Thoracic aorta (tissue), 2 donors: ENCODE results near the gene MED25. TPM values are rescaled to one million over a fixed set of nuclear protein-coding genes. Genes with fewer than 3 reads are reported as not detected.
"Not testable (repeated sequence)": the region's sequence is repeated elsewhere in the genome, so short reads cannot be mapped to it uniquely, and the experiment has no call there.

Experiments used
- ATAC-seq: fragments of 150-250 bp; one replicate; pipeline ENCODE4 v1.8.0; 2017; ENCODE audit warnings: low read depth; ENCODE audit not compliant: insufficient number of reproducible peaks, low FRiP score
- DNase-seq: peaks from one replicate; pipeline ENCODE4 v3.0.0-alpha.2; 2020; ENCODE audit warnings: low spot score
- H3K27ac ChIP-seq, 2 donors: fragments of 200-600 bp; sonication (generic); 1 replicate in 1 of 2; 2 replicates in 1 of 2; pipeline ENCODE4 v1.5.1; 2016; ENCODE audit warnings: mild to moderate bottlenecking in 2 of 2, moderate library complexity in 2 of 2
- H3K27me3 ChIP-seq: fragments of 200-600 bp; sonication (generic); replicated peaks from 2 replicates; pipeline ENCODE4 v1.6.0; 2016; ENCODE audit warnings: mild to moderate bottlenecking; ENCODE audit not compliant: insufficient read depth
- H3K36me3 ChIP-seq: fragments of 200-600 bp; sonication (generic); one replicate; pipeline ENCODE4 v1.5.1; 2016
- H3K4me1 ChIP-seq, 2 donors: fragments of 200-600 bp; sonication (generic); 1 replicate in 1 of 2; 2 replicates in 1 of 2; pipeline versions ENCODE4 v1.5.1 to v1.6.0; 2016; ENCODE audit warnings: low read depth in 2 of 2, mild to moderate bottlenecking in 1 of 2; ENCODE audit not compliant: control insufficient read depth in 1 of 2
- H3K4me3 ChIP-seq: fragments of 200-600 bp; sonication (generic); 2 replicates; pipeline ENCODE4 v1.5.1; 2016; ENCODE audit warnings: mild to moderate bottlenecking
- H3K9me3 ChIP-seq: fragments of 200-600 bp; sonication (generic); 2 replicates; pipeline ENCODE4 v1.5.1; 2016
- total RNA-seq, 2 donors: library from RNA; depleted of rRNA; stranded (reverse); fragments of >200 nt; gene quantifications; one replicate each; pipeline versions ENCODE4 v1.1.0 to v1.2.3, GENCODE V29; 2016
- TF ChIP-seq, protein P1 (sequence below): fragments of 200-600 bp; sonication (generic); IDR thresholded peaks from one replicate; pipeline ENCODE4 v1.5.1; 2019; ENCODE audit warnings: antibody characterized with exemption

The MED25 gene
- total RNA-seq, 2 donors from 2014 or later = 29.8 to 37.0 TPM

DNA sequence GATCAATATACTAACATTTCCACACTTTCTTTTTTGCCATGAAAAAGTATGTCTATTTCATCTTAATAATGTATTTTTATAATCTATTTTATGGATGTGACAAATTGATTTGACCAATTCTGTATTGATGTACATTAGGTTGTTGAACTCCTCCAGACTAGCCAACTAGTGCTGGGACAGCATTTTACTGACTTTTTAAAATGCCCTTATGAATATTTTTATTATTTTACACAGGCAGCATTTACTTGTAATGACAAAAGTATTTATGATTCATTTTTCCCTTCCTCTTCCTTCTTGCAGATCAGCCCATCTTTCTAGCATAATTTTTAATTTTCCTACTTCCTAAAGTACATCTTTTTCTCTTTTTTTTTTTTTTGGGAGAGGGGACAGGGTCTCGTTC lies 4.1 kb upstream of the MED25 start:
- Histone ChIP-seq H3K27ac (peak overlapping the region; percentile 40 to 84), H3K36me3 (no peaks in the 10 kb centered on the region), H3K4me1 (peaks cover 20 to 34% of the 10 kb centered on the region in 2 donors), H3K4me3 (peak overlapping the region; percentile 83), H3K27me3 (no peaks in the 10 kb centered on the region), H3K9me3 (no peaks in the 10 kb centered on the region)
- no peak for ATAC-seq
- TF ChIP-seq, protein P1, sequence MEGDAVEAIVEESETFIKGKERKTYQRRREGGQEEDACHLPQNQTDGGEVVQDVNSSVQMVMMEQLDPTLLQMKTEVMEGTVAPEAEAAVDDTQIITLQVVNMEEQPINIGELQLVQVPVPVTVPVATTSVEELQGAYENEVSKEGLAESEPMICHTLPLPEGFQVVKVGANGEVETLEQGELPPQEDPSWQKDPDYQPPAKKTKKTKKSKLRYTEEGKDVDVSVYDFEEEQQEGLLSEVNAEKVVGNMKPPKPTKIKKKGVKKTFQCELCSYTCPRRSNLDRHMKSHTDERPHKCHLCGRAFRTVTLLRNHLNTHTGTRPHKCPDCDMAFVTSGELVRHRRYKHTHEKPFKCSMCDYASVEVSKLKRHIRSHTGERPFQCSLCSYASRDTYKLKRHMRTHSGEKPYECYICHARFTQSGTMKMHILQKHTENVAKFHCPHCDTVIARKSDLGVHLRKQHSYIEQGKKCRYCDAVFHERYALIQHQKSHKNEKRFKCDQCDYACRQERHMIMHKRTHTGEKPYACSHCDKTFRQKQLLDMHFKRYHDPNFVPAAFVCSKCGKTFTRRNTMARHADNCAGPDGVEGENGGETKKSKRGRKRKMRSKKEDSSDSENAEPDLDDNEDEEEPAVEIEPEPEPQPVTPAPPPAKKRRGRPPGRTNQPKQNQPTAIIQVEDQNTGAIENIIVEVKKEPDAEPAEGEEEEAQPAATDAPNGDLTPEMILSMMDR = no peak
- DNase-seq = no peak

DNA sequence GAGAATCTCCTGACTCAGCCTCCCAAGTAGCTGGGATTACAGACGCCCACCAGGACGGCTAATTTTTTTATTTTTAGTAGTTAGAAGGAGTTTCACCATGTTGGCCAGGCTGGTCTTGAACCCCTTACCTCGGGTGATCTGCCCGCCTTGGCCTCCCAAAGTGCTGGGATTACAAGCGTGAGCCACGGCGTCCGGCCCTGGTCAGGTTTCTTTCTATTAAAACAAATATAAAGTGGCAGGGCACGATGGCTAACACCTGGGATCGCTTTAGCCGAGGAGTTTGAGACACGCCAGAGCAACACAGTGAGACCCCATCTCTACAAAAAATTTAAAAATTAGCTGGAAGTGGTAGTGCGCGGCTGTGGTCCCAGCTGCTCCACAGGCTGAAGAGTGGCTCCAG lies 1.5 kb upstream of the MED25 start:
- ATAC-seq = no peak

DNA sequence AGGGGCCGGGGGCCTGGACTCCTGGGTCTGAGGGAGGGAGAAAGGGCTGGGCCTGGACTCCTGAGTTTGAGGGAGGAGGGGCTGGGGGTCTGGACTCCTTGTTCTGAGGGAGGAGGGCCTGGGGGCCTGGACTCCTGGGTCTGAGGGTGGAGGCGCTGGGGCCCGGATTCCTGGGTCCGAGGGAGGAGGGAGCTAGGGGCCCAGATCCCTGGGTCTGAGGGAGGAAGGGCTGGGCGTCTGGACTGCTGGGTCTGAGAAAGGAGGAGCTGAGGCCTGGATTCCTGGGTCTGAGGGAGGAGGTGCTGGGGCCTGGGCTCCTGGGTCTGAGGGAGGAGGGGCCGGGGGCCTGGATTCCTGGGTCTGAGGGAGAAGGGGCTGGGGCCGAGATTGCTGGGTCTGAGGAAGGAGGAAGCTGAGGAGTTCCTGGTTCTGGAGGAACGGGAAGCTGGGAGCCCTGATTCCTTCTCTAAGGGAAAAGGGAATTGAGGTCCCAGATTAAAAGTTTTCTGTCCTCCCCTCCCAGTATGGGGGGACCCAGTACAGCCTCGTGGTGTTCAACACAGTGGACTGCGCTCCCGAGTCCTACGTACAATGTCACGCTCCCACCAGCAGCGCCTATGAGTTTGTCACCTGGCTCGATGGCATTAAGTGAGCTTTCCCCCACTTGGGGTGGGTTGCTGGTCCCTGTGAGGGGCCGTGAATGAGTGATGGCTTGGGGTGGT lies 721 bp downstream of the MED25 start:
- Histone ChIP-seq H3K9me3 (no peaks in the 10 kb centered on the region), H3K36me3 (peaks cover 5% of the 10 kb centered on the region), H3K4me3 (peak overlapping the region; percentile 96), H3K4me1 (peaks cover 18 to 20% of the 10 kb centered on the region in 2 donors), H3K27me3 (no peaks in the 10 kb centered on the region), H3K27ac (peak overlapping the region; percentile 90 to 98)
- DNase-seq (no peak), ATAC-seq (no peak)
- TF ChIP-seq, protein P1 = no peak

More for the DNA sequence above, 1.5 kb upstream of the MED25 start:
- DNase-seq = no peak
- H3K4me1 ChIP-seq = peaks cover 21 to 28% of the 10 kb centered on the region in 2 donors
- peak overlapping the region; percentile 90 to 98 for H3K27ac ChIP-seq
- no peaks in the 10 kb centered on the region for H3K27me3 ChIP-seq
- H3K4me3 ChIP-seq = peak overlapping the region; percentile 96
- TF ChIP-seq, protein P1 = no peak
- no peaks in the 10 kb centered on the region for H3K9me3 ChIP-seq
- no peaks in the 10 kb centered on the region for H3K36me3 ChIP-seq

DNA sequence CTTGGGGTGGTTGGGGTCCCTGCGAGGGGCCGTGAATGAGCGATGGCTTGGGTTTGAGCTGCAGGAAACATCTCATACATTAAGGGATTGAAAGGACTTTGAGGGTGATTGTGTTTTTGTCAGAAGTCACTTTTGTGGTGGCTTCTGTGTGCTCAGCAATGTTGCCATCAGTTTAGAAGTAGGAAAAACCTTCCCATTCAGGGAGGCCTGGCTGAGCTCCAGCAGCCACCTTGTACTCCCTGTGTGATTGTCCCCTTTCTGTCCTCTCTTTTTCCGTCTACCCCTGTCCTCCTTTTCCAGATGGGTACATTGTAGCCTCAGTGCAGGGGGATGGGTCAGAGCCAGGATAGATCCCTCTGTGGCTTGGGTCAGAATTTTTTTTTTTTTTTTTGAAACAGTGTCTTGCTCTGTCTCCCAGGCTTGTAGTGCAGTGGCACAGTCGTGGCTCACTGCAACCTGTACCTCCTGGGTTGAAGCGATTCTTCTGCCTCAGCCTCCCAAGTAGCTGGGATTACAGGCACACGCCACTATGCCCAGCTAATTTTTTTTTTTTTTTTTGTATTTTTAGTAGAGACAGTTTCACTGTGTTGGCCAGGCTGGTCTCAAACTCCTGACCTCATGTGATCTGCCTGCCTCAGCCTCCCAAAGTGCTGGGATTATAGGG lies 1.5 kb downstream of the MED25 start:
- not testable (repeated sequence) for H3K36me3 ChIP-seq, ATAC-seq, H3K9me3 ChIP-seq, H3K27ac ChIP-seq, DNase-seq, H3K27me3 ChIP-seq
- Histone ChIP-seq H3K4me3 (peak overlapping the region; percentile 96), H3K4me1 (peaks cover 12% of the 10 kb centered on the region in 2 donors)

DNA sequence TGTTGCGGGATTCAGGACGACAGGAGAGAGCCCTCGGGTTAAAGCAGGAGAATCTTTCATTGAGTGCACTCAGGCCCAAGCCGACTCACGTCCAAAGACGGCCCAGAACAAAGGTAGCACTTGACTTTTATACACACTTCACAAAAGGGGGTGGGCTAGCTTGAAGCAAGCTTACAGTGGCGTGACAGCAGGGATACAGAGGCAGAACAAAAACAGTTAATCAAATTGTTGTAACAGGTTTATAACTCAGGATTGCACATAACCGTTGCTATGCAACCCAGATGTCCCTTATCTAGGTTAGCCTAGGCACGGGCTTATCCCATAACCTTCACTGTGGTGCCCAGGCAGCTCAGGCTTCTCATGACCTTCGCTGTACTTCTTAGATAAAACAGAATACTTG lies 2.0 kb downstream of the MED25 start:
- Histone ChIP-seq H3K27me3 (no peaks in the 10 kb centered on the region), H3K4me1 (peaks cover 12% of the 10 kb centered on the region in 2 donors), H3K36me3 (peaks cover 5% of the 10 kb centered on the region), H3K9me3 (no peaks in the 10 kb centered on the region), H3K27ac (no peak overlapping the region), H3K4me3 (no peak overlapping the region)
- DNase-seq (no peak), ATAC-seq (no peak)
- TF ChIP-seq, protein P1 = no peak
